Measurements from ENCODE around the gene IGF2BP3. TPM values are rescaled to one million over a fixed set of nuclear protein-coding genes. Genes with fewer than 3 reads are reported as not detected.

The IGF2BP3 gene
- total and polyA plus RNA-seq, 10 of the 15 experiments (the other 5 are each of a cell fraction or from before 2014, with no cell fraction given): 4.6 to 61.2 (median 36.9) TPM

- in situ Hi-C loops (cut with MboI): no loop called here
- intact Hi-C loops (cut with micrococcal nuclease; ENCODE audit: unreplicated experiment): no loop called here
- Histone ChIP-seq H3K27ac (ENCODE audit: control insufficient read depth, insufficient read depth) (no peak overlapping the region; the same call in 1 of the 2 replicates), H3K4me1 (ENCODE audit: control insufficient read depth, insufficient read depth, low read length) (peaks cover 17% of the 10 kb centered on the region), H3K36me3 (ENCODE audit: control insufficient read depth in 2 of 2, insufficient read depth in 2 of 2, low read length in 1 of 2) (peaks cover 0 to 2% of the 10 kb centered on the region in 2 experiments; a peak in 2 of 4 replicates), H3K9me3 (replicated peaks; ENCODE audit: control insufficient read depth, insufficient read depth, low read length) (no peaks in the 10 kb centered on the region; the same call in 2 of the 3 replicates), H3K79me2 (ENCODE audit: control insufficient read depth, insufficient read depth, low read length) (peaks cover 81% of the 10 kb centered on the region), H4K20me1 (ENCODE audit: control insufficient read depth, insufficient read depth) (no peaks in the 10 kb centered on the region), H3K4me3 (no peak overlapping the region), H2AFZ (ENCODE audit: control insufficient read depth, low read depth, low read length) (no peak overlapping the region), H3K9ac (ENCODE audit: control insufficient read depth, insufficient read depth, low read length) (no peak overlapping the region), H3K27me3 (replicated peaks in 1 of 2; ENCODE audit: control insufficient read depth in 2 of 2, insufficient read depth in 2 of 2, low read length in 1 of 2) (no peaks in the 10 kb centered on the region), H3K4me2 (ENCODE audit: control insufficient read depth, insufficient read depth) (no peak overlapping the region)
- ChIA-PET SMC1A (ENCODE audit: uncharacterized antibody, unreplicated experiment) (interaction anchor here (0.8 to 6.3 kb wide), 11 partner anchors 9 to 87 kb away, joined by 3 to 53 read pairs (median 7); no protein-coding TSS in a partner anchor), CTCF (interaction anchor here (0.7 to 2.0 kb wide), 11 partner anchors 11 to 155 kb away, joined by 3 to 7 read pairs (median 5); no protein-coding TSS in a partner anchor), RAD21 (ENCODE audit: unreplicated experiment) (interaction anchor here (0.6 to 2.0 kb wide), 11 partner anchors 9 to 198 kb away, joined by 3 to 11 read pairs (median 5); partner anchors contain the start of gene GPNMB), POLR2A (interaction anchor here (0.6 to 1.8 kb wide), 8 partner anchors 9 to 150 kb away, joined by 3 to 9 read pairs (median 4); no protein-coding TSS in a partner anchor)
- WGBS (ENCODE audit: insufficient coverage, insufficient replicate concordance, low lambda C conversion rate, missing lambda C conversion rate): 6% methylated on average over 5 of the region's 5 CpGs
- peak in 1 of 2 experiments; percentile 70; a peak in 1 of 4 replicates for TF ChIP-seq EP300 (IDR thresholded peaks at IDR 0.05; ENCODE audit: borderline replicate concordance in 1 of 2, control insufficient read depth in 1 of 2, low read depth in 2 of 2, low read length in 2 of 2)
- 0 out of 2 replicates have a peak, but pooled peaks have one; percentile 52 for TF ChIP-seq PAX8 (IDR thresholded peaks at IDR 0.05)
- 0 out of 2 replicates have a peak, but pooled peaks have one; percentile 29 for TF ChIP-seq KDM1A (IDR thresholded peaks at IDR 0.05; ENCODE audit: borderline replicate concordance)
- TF ChIP-seq NRF1 (conservative IDR thresholded peaks at IDR 0.05; ENCODE audit: low read depth, low read length): no peak
- TF ChIP-seq JUND (IDR thresholded peaks at IDR 0.05; ENCODE audit: low read depth, low read length): no peak
- TF ChIP-seq KLF5 (IDR thresholded peaks at IDR 0.05; ENCODE audit: partially characterized antibody): peak; percentile 58
- TF ChIP-seq MYB (IDR thresholded peaks at IDR 0.05; ENCODE audit: borderline replicate concordance, low read depth, low read length): no peak
- peak; percentile 85 for TF ChIP-seq ZNF24 (IDR thresholded peaks at IDR 0.05)
- TF ChIP-seq SP1 (IDR thresholded peaks at IDR 0.05; ENCODE audit: low read depth, low read length): no peak
- ATAC-seq (peak; percentile 74), DNase-seq (ENCODE audit: low read depth, low spot score) (no peak), FAIRE-seq (no peak)
- BruUV-seq (replicated peaks): no TSS peak
Observed at GRCh38 chr7:23445326-23445725, 25.0 kb downstream of the IGF2BP3 start.

Measured in GM12878 (cell line).